ENCODE measurements around the gene ZNF444. TPM values are rescaled to one million over a fixed set of nuclear protein-coding genes. Genes with fewer than 3 reads are reported as not detected.
A peak's percentile ranks its signal among the peaks of the same experiment; 100 is the strongest.

ZNF444 gene
- total RNA-seq, 4 donors from 2014 or later: 22.3 to 48.6 (median 41.2) TPM

GRCh38 chr19:56121180-56122167 is 19.6 kb upstream of the ZNF444 start, which contains the start of gene ZNF787:
ZNF787 (minus strand) TSS chr19:56121295; CDS start chr19:56103217, 18,078 bp downstream.
- TF ChIP-seq POLR2A (IDR thresholded peaks at IDR 0.05) (peak; percentile 4 to 47), EP300 (IDR thresholded peaks at IDR 0.05) (peak; percentile 85 to 92), CTCF (IDR thresholded peaks at IDR 0.05) (peak in 1 of 5 experiments; percentile 51)
- DNase-seq (ENCODE audit: low spot score in 2 of 2): peak; percentile 93 to 96
- Histone ChIP-seq H3K36me3 (peaks cover 0 to 15% (median 0%) of the 10 kb centered on the region in 3 donors), H3K27me3 (no peaks in the 10 kb centered on the region), H3K9me3 (no peaks in the 10 kb centered on the region), H3K4me1 (peaks cover 0 to 47% (median 24%) of the 10 kb centered on the region in 4 donors), H3K4me3 (peak within 1 kb of the TSS; percentile 53 to 83 (median 76)), H3K27ac (peak within 1 kb of the TSS; percentile 77 to 99 (median 94))
- WGBS, 2 donors: 10 to 12% methylated on average over 28 to 42 of the region's 74 CpGs

- Histone ChIP-seq H3K27me3 (no peaks in the 10 kb centered on the region), H3K36me3 (peaks cover 0 to 6% (median 0%) of the 10 kb centered on the region in 3 donors), H3K4me1 (peaks cover 0 to 28% (median 23%) of the 10 kb centered on the region in 4 donors), H3K9me3 (no peaks in the 10 kb centered on the region), H3K4me3 (no peak overlapping the region), H3K27ac (no peak overlapping the region)
- TF ChIP-seq CTCF (IDR thresholded peaks at IDR 0.05) (no peak), POLR2A (IDR thresholded peaks at IDR 0.05) (no peak), EP300 (IDR thresholded peaks at IDR 0.05) (no peak)
- WGBS, 2 donors: 83 to 88% methylated on average over 16 of the region's 16 CpGs
- no peak for DNase-seq (ENCODE audit: low spot score in 2 of 2)
These were observed 17.7 kb upstream of the ZNF444 start for GRCh38 chr19:56123266-56123891.

GRCh38 chr19:56124578-56124977 is 16.5 kb upstream of the ZNF444 start:
- WGBS, 2 donors: 74 to 89% methylated on average over 4 of the region's 4 CpGs
- no peak for DNase-seq (ENCODE audit: low spot score in 2 of 2)
- H3K9me3 ChIP-seq: no peaks in the 10 kb centered on the region
- H3K27ac ChIP-seq: no peak overlapping the region
- H3K4me3 ChIP-seq: no peak overlapping the region
- TF ChIP-seq EP300 (IDR thresholded peaks at IDR 0.05) (no peak), CTCF (IDR thresholded peaks at IDR 0.05) (no peak), POLR2A (IDR thresholded peaks at IDR 0.05) (no peak)
- H3K4me1 ChIP-seq: peaks cover 0 to 16% (median 12%) of the 10 kb centered on the region in 4 donors
- no peaks in the 10 kb centered on the region for H3K27me3 ChIP-seq
- no peaks in the 10 kb centered on the region for H3K36me3 ChIP-seq

- no peak overlapping the region for H3K4me3 ChIP-seq
- H3K4me1 ChIP-seq: peaks cover 0 to 8% (median 5%) of the 10 kb centered on the region in 4 donors
- H3K27ac ChIP-seq: no peak overlapping the region
- TF ChIP-seq CTCF (IDR thresholded peaks at IDR 0.05) (no peak), POLR2A (IDR thresholded peaks at IDR 0.05) (no peak), EP300 (IDR thresholded peaks at IDR 0.05) (no peak)
- no peaks in the 10 kb centered on the region for H3K9me3 ChIP-seq
- DNase-seq (ENCODE audit: low spot score in 2 of 2): no peak
- H3K27me3 ChIP-seq: no peaks in the 10 kb centered on the region
- WGBS, 2 donors: 76 to 81% methylated on average over 12 to 16 of the region's 16 CpGs
- H3K36me3 ChIP-seq: no peaks in the 10 kb centered on the region
These were observed 15.1 kb upstream of the ZNF444 start for GRCh38 chr19:56125806-56126590.

Data from tibial nerve (tissue), 4 donors.